Testis (tissue), 2 donors: ENCODE measurements around the gene NLRP6.

Experiments used
- CTCF ChIP-seq, 3 experiments: fragments of 450-650 bp in 2 of 3; fragments of 200-600 bp in 1 of 3; sonication (generic) in 1 of 3; IDR thresholded peaks; one replicate each; pipeline ENCODE4 v1.5.1; 2016 to 2019; ENCODE audit warnings: antibody characterized with exemption in 3 of 3, mild to moderate bottlenecking in 2 of 3, moderate library complexity in 1 of 3
- POLR2A ChIP-seq: fragments of 450-650 bp; IDR thresholded peaks from one replicate; pipeline ENCODE4 v1.6.1; 2017; ENCODE audit warnings: antibody characterized with exemption, mild to moderate bottlenecking, moderate library complexity

- TF ChIP-seq CTCF (IDR thresholded peaks at IDR 0.05) (no peak), POLR2A (no peak)
Measured at GRCh38 chr11:299081-299891, 21.1 kb downstream of the NLRP6 start, which contains the start of gene IFITM5.
